Midbrain (tissue), 1 donor: ENCODE measurements around the gene GAGE12D.
"Not testable (repeated sequence)": the region's sequence is repeated elsewhere in the genome, so short reads cannot be mapped to it uniquely, and the experiment has no call there.

Experiments
- DNase-seq: peaks from one replicate; lab custom pipeline; 2025; lab: John Stamatoyannopoulos, UW

GAGE12D gene, protein sequence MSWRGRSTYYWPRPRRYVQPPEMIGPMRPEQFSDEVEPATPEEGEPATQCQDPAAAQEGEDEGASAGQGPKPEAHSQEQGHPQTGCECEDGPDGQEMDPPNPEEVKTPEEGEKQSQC

DNA sequence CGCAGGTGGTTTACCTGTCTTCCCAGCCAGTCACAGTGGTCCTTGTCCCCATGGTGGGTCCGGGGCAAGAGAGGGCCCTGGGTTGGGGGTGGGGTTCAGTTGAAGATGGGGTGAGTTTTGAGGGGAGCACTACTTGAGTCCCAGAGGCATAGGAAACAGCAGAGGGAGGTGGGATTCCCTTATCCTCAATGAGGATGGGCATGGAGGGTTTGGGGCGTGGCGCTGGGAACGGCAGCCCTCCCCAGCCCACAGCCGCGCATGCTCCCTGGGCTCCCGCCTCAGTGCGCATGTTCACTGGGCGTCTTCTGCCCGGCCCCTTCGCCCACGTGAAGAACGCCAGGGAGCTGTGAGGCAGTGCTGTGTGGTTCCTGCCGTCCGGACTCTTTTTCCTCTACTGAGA, at the start of gene GAGE12D:
Gene GAGE12D, plus strand, starts transcription at position 301 of the 400 bp plus-strand sequence. CDS start 1,155 bp downstream, outside the sequence.
- not testable (repeated sequence) for DNase-seq

DNA sequence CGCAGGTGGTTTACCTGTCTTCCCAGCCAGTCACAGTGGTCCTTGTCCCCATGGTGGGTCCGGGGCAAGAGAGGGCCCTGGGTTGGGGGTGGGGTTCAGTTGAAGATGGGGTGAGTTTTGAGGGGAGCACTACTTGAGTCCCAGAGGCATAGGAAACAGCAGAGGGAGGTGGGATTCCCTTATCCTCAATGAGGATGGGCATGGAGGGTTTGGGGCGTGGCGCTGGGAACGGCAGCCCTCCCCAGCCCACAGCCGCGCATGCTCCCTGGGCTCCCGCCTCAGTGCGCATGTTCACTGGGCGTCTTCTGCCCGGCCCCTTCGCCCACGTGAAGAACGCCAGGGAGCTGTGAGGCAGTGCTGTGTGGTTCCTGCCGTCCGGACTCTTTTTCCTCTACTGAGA, 9.7 kb upstream of the GAGE12D start, which contains the start of gene GAGE12C:
Gene GAGE12C, plus strand, starts transcription at position 301 of the 400 bp plus-strand sequence. CDS start 1,155 bp downstream, outside the sequence.
- not testable (repeated sequence) for DNase-seq

DNA sequence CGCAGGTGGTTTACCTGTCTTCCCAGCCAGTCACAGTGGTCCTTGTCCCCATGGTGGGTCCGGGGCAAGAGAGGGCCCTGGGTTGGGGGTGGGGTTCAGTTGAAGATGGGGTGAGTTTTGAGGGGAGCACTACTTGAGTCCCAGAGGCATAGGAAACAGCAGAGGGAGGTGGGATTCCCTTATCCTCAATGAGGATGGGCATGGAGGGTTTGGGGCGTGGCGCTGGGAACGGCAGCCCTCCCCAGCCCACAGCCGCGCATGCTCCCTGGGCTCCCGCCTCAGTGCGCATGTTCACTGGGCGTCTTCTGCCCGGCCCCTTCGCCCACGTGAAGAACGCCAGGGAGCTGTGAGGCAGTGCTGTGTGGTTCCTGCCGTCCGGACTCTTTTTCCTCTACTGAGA, 9.5 kb downstream of the GAGE12D start, which contains the start of gene GAGE12E:
Gene GAGE12E, plus strand, starts transcription at position 301 of the 400 bp plus-strand sequence. CDS start 1,155 bp downstream, outside the sequence.
- DNase-seq: not testable (repeated sequence)

DNA sequence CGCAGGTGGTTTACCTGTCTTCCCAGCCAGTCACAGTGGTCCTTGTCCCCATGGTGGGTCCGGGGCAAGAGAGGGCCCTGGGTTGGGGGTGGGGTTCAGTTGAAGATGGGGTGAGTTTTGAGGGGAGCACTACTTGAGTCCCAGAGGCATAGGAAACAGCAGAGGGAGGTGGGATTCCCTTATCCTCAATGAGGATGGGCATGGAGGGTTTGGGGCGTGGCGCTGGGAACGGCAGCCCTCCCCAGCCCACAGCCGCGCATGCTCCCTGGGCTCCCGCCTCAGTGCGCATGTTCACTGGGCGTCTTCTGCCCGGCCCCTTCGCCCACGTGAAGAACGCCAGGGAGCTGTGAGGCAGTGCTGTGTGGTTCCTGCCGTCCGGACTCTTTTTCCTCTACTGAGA, 19.0 kb downstream of the GAGE12D start, which contains the start of gene GAGE12F:
Gene GAGE12F, plus strand, starts transcription at position 301 of the 400 bp plus-strand sequence. CDS start 1,155 bp downstream, outside the sequence.
- not testable (repeated sequence) for DNase-seq

DNA sequence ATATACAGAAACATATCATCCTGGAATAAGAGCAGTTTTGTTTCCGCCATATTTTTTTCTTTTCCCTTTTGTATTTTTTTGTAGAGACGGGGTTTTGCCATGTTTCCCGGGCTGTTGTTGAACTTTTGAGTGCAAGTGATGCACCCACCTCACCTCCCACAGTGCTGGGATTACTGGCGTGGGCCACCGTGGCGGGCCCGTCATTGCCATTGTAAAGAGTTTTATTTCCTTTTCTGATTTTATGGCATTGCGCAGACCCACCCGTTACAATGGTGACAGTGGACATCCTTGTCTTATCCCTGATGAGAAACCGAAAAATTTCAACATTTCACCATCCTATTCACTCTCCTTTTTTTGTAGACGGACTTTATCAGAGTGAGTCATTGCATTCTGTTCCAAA, 27.2 kb downstream of the GAGE12D start:
- DNase-seq: not testable (repeated sequence)

DNA sequence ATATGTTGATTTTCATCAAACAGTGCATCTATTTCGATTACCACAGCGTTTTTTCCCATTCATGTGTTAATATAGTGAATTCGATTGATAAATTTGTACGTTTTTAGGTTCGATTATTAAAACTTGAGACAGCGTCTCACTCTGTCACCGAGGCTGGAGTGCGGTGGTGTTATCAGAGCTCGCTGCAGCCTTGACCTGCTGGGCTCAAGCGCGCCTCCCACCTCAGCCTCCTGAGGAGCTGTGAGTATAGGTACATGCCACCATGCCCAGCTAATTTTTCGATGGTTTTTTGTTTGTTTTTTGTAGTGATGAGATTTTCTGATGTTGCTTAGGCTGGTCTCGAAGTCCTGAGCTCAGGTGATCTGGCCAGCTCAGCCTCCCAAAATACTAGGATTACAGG, 27.6 kb downstream of the GAGE12D start:
- DNase-seq: not testable (repeated sequence)

DNA sequence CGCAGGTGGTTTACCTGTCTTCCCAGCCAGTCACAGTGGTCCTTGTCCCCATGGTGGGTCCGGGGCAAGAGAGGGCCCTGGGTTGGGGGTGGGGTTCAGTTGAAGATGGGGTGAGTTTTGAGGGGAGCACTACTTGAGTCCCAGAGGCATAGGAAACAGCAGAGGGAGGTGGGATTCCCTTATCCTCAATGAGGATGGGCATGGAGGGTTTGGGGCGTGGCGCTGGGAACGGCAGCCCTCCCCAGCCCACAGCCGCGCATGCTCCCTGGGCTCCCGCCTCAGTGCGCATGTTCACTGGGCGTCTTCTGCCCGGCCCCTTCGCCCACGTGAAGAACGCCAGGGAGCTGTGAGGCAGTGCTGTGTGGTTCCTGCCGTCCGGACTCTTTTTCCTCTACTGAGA, 28.6 kb downstream of the GAGE12D start, which contains the start of gene GAGE12G:
Gene GAGE12G, plus strand, starts transcription at position 301 of the 400 bp plus-strand sequence. CDS start 1,155 bp downstream, outside the sequence.
- DNase-seq: not testable (repeated sequence)

DNA sequence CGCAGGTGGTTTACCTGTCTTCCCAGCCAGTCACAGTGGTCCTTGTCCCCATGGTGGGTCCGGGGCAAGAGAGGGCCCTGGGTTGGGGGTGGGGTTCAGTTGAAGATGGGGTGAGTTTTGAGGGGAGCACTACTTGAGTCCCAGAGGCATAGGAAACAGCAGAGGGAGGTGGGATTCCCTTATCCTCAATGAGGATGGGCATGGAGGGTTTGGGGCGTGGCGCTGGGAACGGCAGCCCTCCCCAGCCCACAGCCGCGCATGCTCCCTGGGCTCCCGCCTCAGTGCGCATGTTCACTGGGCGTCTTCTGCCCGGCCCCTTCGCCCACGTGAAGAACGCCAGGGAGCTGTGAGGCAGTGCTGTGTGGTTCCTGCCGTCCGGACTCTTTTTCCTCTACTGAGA, 38.1 kb downstream of the GAGE12D start, which contains the start of gene GAGE12H:
Gene GAGE12H, plus strand, starts transcription at position 301 of the 400 bp plus-strand sequence. CDS start 1,155 bp downstream, outside the sequence.
- not testable (repeated sequence) for DNase-seq

DNA sequence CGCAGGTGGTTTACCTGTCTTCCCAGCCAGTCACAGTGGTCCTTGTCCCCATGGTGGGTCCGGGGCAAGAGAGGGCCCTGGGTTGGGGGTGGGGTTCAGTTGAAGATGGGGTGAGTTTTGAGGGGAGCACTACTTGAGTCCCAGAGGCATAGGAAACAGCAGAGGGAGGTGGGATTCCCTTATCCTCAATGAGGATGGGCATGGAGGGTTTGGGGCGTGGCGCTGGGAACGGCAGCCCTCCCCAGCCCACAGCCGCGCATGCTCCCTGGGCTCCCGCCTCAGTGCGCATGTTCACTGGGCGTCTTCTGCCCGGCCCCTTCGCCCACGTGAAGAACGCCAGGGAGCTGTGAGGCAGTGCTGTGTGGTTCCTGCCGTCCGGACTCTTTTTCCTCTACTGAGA, 47.7 kb downstream of the GAGE12D start, which contains the start of gene GAGE2A:
Gene GAGE2A, plus strand, starts transcription at position 301 of the 400 bp plus-strand sequence. CDS start 1,155 bp downstream, outside the sequence.
- DNase-seq: not testable (repeated sequence)

DNA sequence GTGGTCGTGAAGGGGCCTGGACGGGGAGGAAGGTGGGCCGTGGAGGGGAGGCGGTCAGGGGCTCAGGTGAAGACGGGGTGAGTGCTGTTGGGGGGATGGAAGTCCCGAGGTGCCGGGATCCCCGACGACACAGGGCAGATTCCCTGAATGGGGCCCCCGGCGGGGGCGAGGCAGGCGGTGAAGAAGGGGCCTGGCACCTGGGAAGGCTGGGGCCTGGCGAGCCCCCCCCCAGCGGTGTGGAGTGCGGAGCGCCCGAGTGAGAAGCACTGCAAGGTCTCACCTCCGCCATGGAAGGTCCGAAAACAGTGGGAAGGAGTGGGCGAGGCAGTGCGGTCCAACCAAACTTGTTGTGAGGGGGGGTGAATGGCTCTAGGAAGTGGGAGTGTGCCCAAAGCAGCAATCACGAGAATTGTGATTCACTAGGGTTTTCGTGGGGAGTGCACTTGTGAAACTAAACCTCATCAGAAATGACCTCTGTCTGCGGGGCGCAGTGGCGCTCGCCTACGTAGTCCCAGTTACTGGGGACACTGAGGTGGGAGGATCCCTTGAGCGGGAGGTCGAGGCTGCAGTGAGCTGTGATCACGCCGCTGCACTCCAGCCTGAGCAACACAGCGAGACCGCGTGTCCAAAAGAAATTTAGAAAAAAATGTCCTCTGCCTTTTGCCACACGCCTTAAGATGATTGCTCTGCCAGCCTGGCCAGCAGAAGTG, 48.4 kb downstream of the GAGE12D start:
- not testable (repeated sequence) for DNase-seq

DNA sequence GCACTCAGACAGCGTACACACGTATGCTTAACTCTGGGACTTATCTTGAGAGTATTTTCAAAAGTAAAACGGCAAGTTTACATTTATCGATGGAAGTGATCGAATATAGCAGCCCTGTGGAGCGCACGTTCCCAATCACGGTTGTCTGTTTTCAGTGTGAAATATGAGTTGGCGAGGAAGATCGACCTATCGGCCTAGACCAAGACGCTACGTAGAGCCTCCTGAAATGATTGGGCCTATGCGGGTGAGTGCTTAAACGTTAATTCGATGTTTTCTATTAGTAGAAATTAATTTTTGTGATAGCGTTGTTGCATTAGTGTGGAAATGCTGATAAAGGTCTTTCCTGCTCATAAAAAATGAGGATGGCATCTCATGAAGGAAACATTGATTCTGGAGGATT, 49.0 kb downstream of the GAGE12D start:
- DNase-seq: not testable (repeated sequence)
